Neural cell (in vitro differentiated cells): ENCODE data around the gene SORCS1. TPM values are rescaled to one million over a fixed set of nuclear protein-coding genes. Genes with fewer than 3 reads are reported as not detected.

Experiments
- H2AFZ ChIP-seq: fragments of 200-600, 300-800 bp; sonication (generic), shearing (Covaris generic); 2 replicates; pipeline ENCODE4 v1.6.0; 2014; ENCODE audit warnings: low read depth, mild to moderate bottlenecking, antibody characterized with exemption, low read length, moderate library complexity
- H3F3A ChIP-seq: fragments of 200-600 bp; shearing (Covaris generic); 2 replicates; pipeline ENCODE4 v1.6.1; 2016; ENCODE audit warnings: mild to moderate bottlenecking, moderate library complexity, mixed read lengths, antibody characterized with exemption, low read length; ENCODE audit not compliant: insufficient read depth, poor library complexity, severe bottlenecking
- H3K27ac ChIP-seq: fragments of 200-600, 300-800 bp; sonication (generic), shearing (Covaris generic); 2 replicates; pipeline ENCODE4 v1.5.1; 2014; ENCODE audit warnings: mild to moderate bottlenecking, low read length, moderate library complexity
- H3K27me3 ChIP-seq: fragments of 300-800, 200-600 bp; sonication (generic), shearing (Covaris generic); 2 replicates; pipeline ENCODE4 v1.6.0; 2014; ENCODE audit warnings: mild to moderate bottlenecking, low read depth, low read length, moderate library complexity; ENCODE audit not compliant: insufficient read depth
- H3K36me3 ChIP-seq: fragments of 300-800, 200-600 bp; sonication (generic), shearing (Covaris generic); 2 replicates; pipeline ENCODE4 v1.5.1; 2014; ENCODE audit warnings: mild to moderate bottlenecking, antibody characterized with exemption, low read length, moderate library complexity; ENCODE audit not compliant: insufficient read depth
- H3K4me2 ChIP-seq: fragments of 300-800, 200-600 bp; sonication (generic), shearing (Covaris generic); 2 replicates; pipeline ENCODE4 v1.6.0; 2014; ENCODE audit warnings: mild to moderate bottlenecking, low read length
- H3K4me3 ChIP-seq: fragments of 300-800, 200-600 bp; sonication (generic), shearing (Covaris generic); 2 replicates; pipeline ENCODE4 v1.5.1; 2014; ENCODE audit warnings: mild to moderate bottlenecking, low read length, moderate library complexity
- H3K79me2 ChIP-seq: fragments of 200-600 bp; shearing (Covaris generic); replicated peaks from 2 replicates; pipeline ENCODE4 v1.6.0; 2014; ENCODE audit warnings: mild to moderate bottlenecking, low read length, moderate library complexity; ENCODE audit not compliant: insufficient read depth
- H3K9ac ChIP-seq: fragments of 300-800, 200-600 bp; sonication (generic), shearing (Covaris generic); 2 replicates; pipeline ENCODE4 v1.6.1; 2016; ENCODE audit warnings: mild to moderate bottlenecking, low read length, mixed read lengths
- H3K9me2 ChIP-seq: fragments of 200-600 bp; shearing (Covaris generic); 2 replicates; pipeline ENCODE4 v1.6.1; 2016; ENCODE audit warnings: mild to moderate bottlenecking, low read length, mixed read lengths; ENCODE audit not compliant: insufficient read depth
- H3K9me3 ChIP-seq: fragments of 200-600, 300-800 bp; sonication (generic), shearing (Covaris generic); 2 replicates; pipeline ENCODE4 v1.6.1; 2016; ENCODE audit warnings: mild to moderate bottlenecking, mixed run types, low read length, moderate library complexity, mixed read lengths
- H4K20me1 ChIP-seq: fragments of 200-600 bp; shearing (Covaris generic); 2 replicates; pipeline ENCODE4 v1.6.1; 2016; ENCODE audit warnings: mild to moderate bottlenecking, mixed run types; ENCODE audit not compliant: insufficient read depth
- CTCF ChIP-seq: fragments of 450-650 bp; IDR thresholded peaks from 2 replicates; pipeline ENCODE4 v1.5.1; 2014; ENCODE audit warnings: antibody characterized with exemption, mild to moderate bottlenecking, moderate library complexity; ENCODE audit not compliant: poor library complexity, severe bottlenecking
- EP300 ChIP-seq: fragments of 450-650 bp; conservative IDR thresholded peaks from 2 replicates; pipeline ENCODE4 v1.6.1; 2014; ENCODE audit warnings: antibody characterized with exemption, mild to moderate bottlenecking, moderate library complexity; ENCODE audit not compliant: poor library complexity, severe bottlenecking
- EZH2 ChIP-seq: fragments of 200-600, 300-800 bp; shearing (Covaris generic), sonication (generic); IDR thresholded peaks from 2 replicates; pipeline ENCODE4 v1.6.1; 2014; ENCODE audit warnings: antibody characterized with exemption, low read length, borderline replicate concordance, mild to moderate bottlenecking; ENCODE audit not compliant: insufficient read depth, poor library complexity, severe bottlenecking
- MXI1 ChIP-seq: fragments of 450-650 bp; conservative IDR thresholded peaks from 2 replicates; pipeline ENCODE4 v1.6.1; 2014; ENCODE audit warnings: antibody characterized with exemption, mild to moderate bottlenecking; ENCODE audit not compliant: poor library complexity, severe bottlenecking
- POLR2AphosphoS5 ChIP-seq: IDR thresholded peaks from 2 replicates; pipeline ENCODE4 v1.6.1; 2012
- RAD21 ChIP-seq: fragments of 450-650 bp; conservative IDR thresholded peaks from 2 replicates; pipeline ENCODE4 v1.6.1; 2014; ENCODE audit warnings: antibody characterized with exemption, mild to moderate bottlenecking, moderate library complexity
- REST ChIP-seq: IDR thresholded peaks from 2 replicates; pipeline ENCODE4 v1.6.1; 2012; ENCODE audit warnings: borderline replicate concordance
- SMC3 ChIP-seq: fragments of 450-650 bp; conservative IDR thresholded peaks from 2 replicates; pipeline ENCODE4 v1.6.1; 2014; ENCODE audit warnings: antibody characterized with exemption, mild to moderate bottlenecking, moderate library complexity; ENCODE audit not compliant: poor library complexity
- TAF1 ChIP-seq: IDR thresholded peaks from 2 replicates; pipeline ENCODE4 v1.6.1; 2012; ENCODE audit warnings: low read depth
- polyA plus RNA-seq: library from polyadenylated mRNA; depleted of rRNA; stranded (reverse); fragments of >200 nt; gene quantifications from 2 replicates; pipeline ENCODE4 v1.2.3, GENCODE V29; 2014

The SORCS1 gene
- polyA plus RNA-seq, 1 donor from 2014 or later: 27.0 TPM

GRCh38 chr10:106917452-106918055, 247.0 kb downstream of the SORCS1 start:
- Histone ChIP-seq H3K27me3 (no peaks in the 10 kb centered on the region), H3K9ac (no peak overlapping the region), H2AFZ (no peak overlapping the region), H3K9me2 (no peaks in the 10 kb centered on the region), H4K20me1 (no peaks in the 10 kb centered on the region), H3K4me3 (no peak overlapping the region), H3K36me3 (no peaks in the 10 kb centered on the region), H3K79me2 (no peaks in the 10 kb centered on the region), H3K4me2 (no peak overlapping the region), H3K27ac (no peak overlapping the region), H3K9me3 (no peaks in the 10 kb centered on the region), H3F3A (no peaks in the 10 kb centered on the region)
- no peak for TF ChIP-seq EZH2
- TF ChIP-seq POLR2AphosphoS5: no peak
- TF ChIP-seq CTCF: no peak
- TF ChIP-seq REST: no peak
- no peak for TF ChIP-seq MXI1
- TF ChIP-seq RAD21: no peak
- TF ChIP-seq SMC3: no peak
- TF ChIP-seq TAF1: no peak
- TF ChIP-seq EP300: no peak

- Histone ChIP-seq H3K4me2 (no peak overlapping the region), H3K36me3 (no peaks in the 10 kb centered on the region), H3K4me3 (no peak overlapping the region), H3K9ac (no peak overlapping the region), H3K9me3 (no peaks in the 10 kb centered on the region), H3K27me3 (no peaks in the 10 kb centered on the region), H4K20me1 (no peaks in the 10 kb centered on the region), H3K27ac (no peak overlapping the region), H3K9me2 (no peaks in the 10 kb centered on the region), H2AFZ (no peak overlapping the region), H3F3A (no peaks in the 10 kb centered on the region), H3K79me2 (no peaks in the 10 kb centered on the region)
- no peak for TF ChIP-seq TAF1
- no peak for TF ChIP-seq EP300
- no peak for TF ChIP-seq MXI1
- no peak for TF ChIP-seq POLR2AphosphoS5
- TF ChIP-seq RAD21: no peak
- no peak for TF ChIP-seq REST
- no peak for TF ChIP-seq SMC3
- no peak for TF ChIP-seq EZH2
- no peak for TF ChIP-seq CTCF
These were observed 250.5 kb downstream of the SORCS1 start for GRCh38 chr10:106914016-106914415.
